Inflammatory macrophage treated with lipopolysaccharide for 4 hours (primary cell): Measurements from ENCODE around the gene TMEM245.
"Not testable (repeated sequence)": the region's sequence is repeated elsewhere in the genome, so short reads cannot be mapped to it uniquely, and the experiment has no call there.

Experiments used
- DNase-seq: peaks from one replicate; pipeline ENCODE4 v3.0.0-alpha.2; 2020

TMEM245 gene

GRCh38 chr9:109060191-109060590 is 59.6 kb downstream of the TMEM245 start:
- DNase-seq: no peak

GRCh38 chr9:109053121-109053520 is 66.6 kb downstream of the TMEM245 start:
- DNase-seq: not testable (repeated sequence)

GRCh38 chr9:109052416-109052815 is 67.3 kb downstream of the TMEM245 start:
- DNase-seq: no peak

- no peak for DNase-seq
These were observed 68.0 kb downstream of the TMEM245 start for GRCh38 chr9:109051733-109052132.

GRCh38 chr9:109050444-109050843 is 69.3 kb downstream of the TMEM245 start:
- DNase-seq: no peak

- peak; percentile 14 for DNase-seq
These were observed 70.9 kb downstream of the TMEM245 start for GRCh38 chr9:109048822-109049221.

GRCh38 chr9:109047259-109047658 is 72.5 kb downstream of the TMEM245 start:
- no peak for DNase-seq

GRCh38 chr9:109046346-109046745 is 73.4 kb downstream of the TMEM245 start:
- no peak for DNase-seq

GRCh38 chr9:109043578-109043977 is 76.2 kb downstream of the TMEM245 start:
- no peak for DNase-seq

GRCh38 chr9:109040571-109040970 is 79.2 kb downstream of the TMEM245 start:
- DNase-seq: no peak

- no peak for DNase-seq
These were observed 80.2 kb downstream of the TMEM245 start for GRCh38 chr9:109039539-109039938.

- no peak for DNase-seq
These were observed 81.6 kb downstream of the TMEM245 start for GRCh38 chr9:109037946-109038715.

- DNase-seq: no peak
These were observed 82.7 kb downstream of the TMEM245 start for GRCh38 chr9:109036744-109037680.

- DNase-seq: no peak
These were observed 83.9 kb downstream of the TMEM245 start for GRCh38 chr9:109035684-109036423.

- DNase-seq: no peak
These were observed 85.6 kb downstream of the TMEM245 start for GRCh38 chr9:109033941-109034700.

- no peak for DNase-seq
These were observed 88.5 kb downstream of the TMEM245 start for GRCh38 chr9:109031241-109031640.

- DNase-seq: no peak
These were observed 89.3 kb downstream of the TMEM245 start for GRCh38 chr9:109030426-109030825.

- DNase-seq: no peak
These were observed 91.3 kb downstream of the TMEM245 start for GRCh38 chr9:109028457-109028856.

GRCh38 chr9:109027176-109027575 is 92.6 kb downstream of the TMEM245 start:
- no peak for DNase-seq

GRCh38 chr9:109026306-109026705 is 93.4 kb downstream of the TMEM245 start:
- no peak for DNase-seq

GRCh38 chr9:109022873-109023272 is 96.9 kb downstream of the TMEM245 start:
- no peak for DNase-seq
